RWPE1 (cell line): ENCODE results near the gene SNCAIP.
"Not testable (repeated sequence)": the region's sequence is repeated elsewhere in the genome, so short reads cannot be mapped to it uniquely, and the experiment has no call there.

Experiments
- CTCF ChIA-PET: fragments of 350-600 bp; sonication (Branson Sonifier 250); formaldehyde crosslinking; extraction: SDS; loops from one replicate; lab custom pipeline; 2021; lab: Yijun Ruan, JAX
- POLR2A ChIA-PET: fragments of 400-600 bp; formaldehyde crosslinking; extraction: SDS; loops from one replicate; lab custom pipeline; 2020; ENCODE audit warnings: antibody characterized with exemption; ENCODE audit not compliant: low non-redundant PET; lab: Yijun Ruan, JAX
- DNase-seq: peaks from one replicate; pipeline ENCODE4 v3.0.0; 2012; ENCODE audit warnings: low spot score
- H3K27ac ChIP-seq: fragments of 450-650 bp; 2 replicates; pipeline ENCODE4 v1.5.1; 2017
- TF ChIP-seq, protein P1 (sequence below): fragments of 450-650 bp; conservative IDR thresholded peaks from 2 replicates; pipeline ENCODE4 v1.5.1; 2017; ENCODE audit warnings: low read depth, mild to moderate bottlenecking

Gene SNCAIP

DNA sequence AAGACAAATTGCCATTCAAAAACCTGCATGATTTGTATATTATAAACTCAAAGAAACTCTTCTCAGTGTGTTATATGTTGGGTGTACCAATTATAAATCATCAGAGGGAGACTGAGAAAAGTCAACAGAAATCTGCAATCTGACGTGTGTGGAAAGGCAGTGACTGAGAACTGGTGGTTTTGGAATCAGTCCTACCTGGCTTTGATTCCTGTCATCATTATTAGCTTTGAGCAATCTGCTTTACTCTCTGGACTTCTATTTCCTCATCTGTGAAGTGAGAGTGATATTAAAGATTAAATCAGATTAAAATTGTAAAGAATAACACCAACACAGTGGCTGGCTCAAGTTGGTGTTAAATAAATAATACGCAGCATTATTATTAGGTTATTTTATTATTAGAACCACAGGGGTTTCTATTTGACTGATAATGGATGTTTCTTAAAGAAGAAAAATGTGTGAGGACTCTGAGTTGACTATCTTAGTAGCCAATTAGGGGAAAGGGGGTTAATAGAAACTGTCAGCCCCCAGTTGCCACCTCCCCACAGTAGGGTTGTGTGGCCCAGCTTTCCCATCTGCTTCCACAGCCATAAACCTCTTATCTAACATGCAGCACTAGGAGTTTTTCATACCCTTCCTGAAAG lies 59.6 kb downstream of the SNCAIP start:
- CTCF ChIA-PET: interaction anchor here (0.6 kb wide), 1 partner anchor 64 kb away, joined by 3 read pairs; no protein-coding TSS in a partner anchor
- TF ChIP-seq, protein P1, sequence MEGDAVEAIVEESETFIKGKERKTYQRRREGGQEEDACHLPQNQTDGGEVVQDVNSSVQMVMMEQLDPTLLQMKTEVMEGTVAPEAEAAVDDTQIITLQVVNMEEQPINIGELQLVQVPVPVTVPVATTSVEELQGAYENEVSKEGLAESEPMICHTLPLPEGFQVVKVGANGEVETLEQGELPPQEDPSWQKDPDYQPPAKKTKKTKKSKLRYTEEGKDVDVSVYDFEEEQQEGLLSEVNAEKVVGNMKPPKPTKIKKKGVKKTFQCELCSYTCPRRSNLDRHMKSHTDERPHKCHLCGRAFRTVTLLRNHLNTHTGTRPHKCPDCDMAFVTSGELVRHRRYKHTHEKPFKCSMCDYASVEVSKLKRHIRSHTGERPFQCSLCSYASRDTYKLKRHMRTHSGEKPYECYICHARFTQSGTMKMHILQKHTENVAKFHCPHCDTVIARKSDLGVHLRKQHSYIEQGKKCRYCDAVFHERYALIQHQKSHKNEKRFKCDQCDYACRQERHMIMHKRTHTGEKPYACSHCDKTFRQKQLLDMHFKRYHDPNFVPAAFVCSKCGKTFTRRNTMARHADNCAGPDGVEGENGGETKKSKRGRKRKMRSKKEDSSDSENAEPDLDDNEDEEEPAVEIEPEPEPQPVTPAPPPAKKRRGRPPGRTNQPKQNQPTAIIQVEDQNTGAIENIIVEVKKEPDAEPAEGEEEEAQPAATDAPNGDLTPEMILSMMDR: no peak
- POLR2A ChIA-PET: no interaction called here
- DNase-seq: no peak
- H3K27ac ChIP-seq: no peak overlapping the region

DNA sequence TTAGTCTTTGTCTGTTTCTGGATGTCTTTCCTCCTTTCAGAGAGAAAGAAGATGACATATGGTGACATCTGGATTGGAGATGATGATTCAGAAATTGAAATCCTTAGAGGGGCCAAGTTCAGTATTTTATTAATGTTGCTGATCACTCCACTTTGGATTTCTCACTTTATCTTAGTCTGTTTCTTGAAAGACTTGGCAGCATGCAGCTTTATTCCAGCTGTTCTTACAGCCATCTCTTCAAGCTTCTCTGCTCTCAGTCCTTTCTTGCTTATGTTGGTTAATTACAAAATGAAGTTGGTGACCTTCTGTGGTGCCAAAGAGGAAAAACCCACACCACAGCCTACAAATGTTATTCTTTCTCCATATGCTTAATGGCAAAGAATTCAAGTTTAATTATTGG lies 62.1 kb downstream of the SNCAIP start:
- H3K27ac ChIP-seq: no peak overlapping the region
- ChIA-PET POLR2A (no interaction called here), CTCF (interaction anchor here (0.7 kb wide), 1 partner anchor 724 kb away, joined by 3 read pairs; no protein-coding TSS in a partner anchor)
- TF ChIP-seq, protein P1: no peak
- no peak for DNase-seq

DNA sequence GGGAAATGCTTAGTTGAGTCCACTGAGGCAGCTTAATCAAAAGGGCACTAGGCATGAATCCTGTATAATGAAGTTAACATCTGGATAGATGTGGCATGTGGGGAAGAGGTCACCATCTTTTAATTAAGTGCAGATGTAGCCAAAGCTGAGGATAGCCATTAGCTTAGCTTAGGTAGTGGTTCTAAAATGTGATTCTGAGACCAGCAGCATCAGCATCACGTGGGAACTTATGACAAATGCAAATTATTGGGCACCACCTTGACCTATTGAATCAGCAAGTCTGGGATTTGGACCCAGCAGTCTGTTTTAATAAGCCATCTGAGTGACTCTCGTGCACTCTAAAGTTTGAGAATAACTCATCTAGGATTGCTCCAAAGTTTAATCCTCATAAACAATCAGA lies 63.8 kb downstream of the SNCAIP start:
- no peak for DNase-seq
- TF ChIP-seq, protein P1: no peak
- H3K27ac ChIP-seq: no peak overlapping the region
- ChIA-PET CTCF (no interaction called here), POLR2A (no interaction called here)

DNA sequence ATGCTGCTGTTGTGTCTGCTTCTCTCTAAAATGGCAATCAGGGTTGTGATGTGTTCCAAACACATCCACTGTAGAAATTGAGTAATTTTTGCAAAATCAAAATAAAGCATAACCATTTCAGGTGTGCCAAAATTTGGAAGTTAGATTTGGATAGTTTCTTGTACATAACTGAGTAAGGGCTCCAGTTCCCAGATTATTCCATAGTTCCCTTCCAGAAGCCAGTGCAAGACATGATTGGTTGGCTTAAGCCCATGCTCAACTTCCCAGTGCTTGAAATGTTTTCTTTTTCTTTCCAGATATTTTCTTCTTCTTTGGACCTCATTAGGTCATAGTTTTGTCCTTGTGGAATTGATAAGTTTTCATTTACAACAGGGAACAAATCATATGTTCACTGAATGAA lies 64.2 kb downstream of the SNCAIP start:
- H3K27ac ChIP-seq: no peak overlapping the region
- TF ChIP-seq, protein P1: no peak
- no peak for DNase-seq
- ChIA-PET POLR2A (no interaction called here), CTCF (no interaction called here)

DNA sequence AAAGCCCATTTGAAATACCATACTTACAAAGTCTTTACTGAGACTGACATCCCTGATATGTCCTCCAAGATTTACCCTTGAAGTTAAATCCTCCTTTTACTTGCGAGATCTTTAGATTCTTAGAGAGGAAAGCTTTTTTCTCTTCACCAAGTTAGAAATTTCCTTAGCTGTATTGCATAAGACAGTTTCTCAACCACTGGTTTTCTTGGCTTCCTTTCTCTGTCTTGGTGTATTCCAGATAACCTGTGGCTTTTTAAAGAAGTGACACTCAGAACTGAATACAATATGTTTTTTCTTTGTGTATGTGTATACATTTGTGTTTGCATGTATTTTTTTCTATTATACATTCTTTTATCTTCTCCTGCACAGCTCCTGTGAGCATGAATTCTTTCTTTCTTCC lies 65.0 kb downstream of the SNCAIP start:
- no peak for DNase-seq
- ChIA-PET CTCF (interaction anchor here (0.7 kb wide), 1 partner anchor 1700 kb away, joined by 3 read pairs; no protein-coding TSS in a partner anchor), POLR2A (no interaction called here)
- TF ChIP-seq, protein P1: no peak
- no peak overlapping the region for H3K27ac ChIP-seq

DNA sequence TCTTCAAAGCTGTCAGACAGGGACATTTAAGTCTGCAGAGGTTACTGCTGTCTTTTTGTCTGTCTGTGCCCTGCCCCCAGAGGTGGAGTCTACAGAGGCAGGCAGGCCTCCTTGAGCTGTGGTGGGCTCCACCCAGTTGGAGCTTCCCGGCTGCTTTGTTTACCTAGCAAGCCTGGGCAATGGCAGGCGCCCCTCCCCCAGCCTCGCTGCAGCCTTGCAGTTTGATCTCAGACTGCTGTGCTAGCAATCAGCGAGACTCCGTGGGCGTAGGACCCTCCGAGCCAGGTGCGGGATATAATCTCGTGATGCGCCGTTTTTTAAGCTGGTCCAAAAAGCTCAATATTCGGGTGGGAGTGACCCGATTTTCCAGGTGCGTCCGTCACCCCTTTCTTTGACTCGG lies 70.9 kb downstream of the SNCAIP start:
- H3K27ac ChIP-seq, POLR2A ChIA-PET, CTCF ChIA-PET, DNase-seq: not testable (repeated sequence)

DNA sequence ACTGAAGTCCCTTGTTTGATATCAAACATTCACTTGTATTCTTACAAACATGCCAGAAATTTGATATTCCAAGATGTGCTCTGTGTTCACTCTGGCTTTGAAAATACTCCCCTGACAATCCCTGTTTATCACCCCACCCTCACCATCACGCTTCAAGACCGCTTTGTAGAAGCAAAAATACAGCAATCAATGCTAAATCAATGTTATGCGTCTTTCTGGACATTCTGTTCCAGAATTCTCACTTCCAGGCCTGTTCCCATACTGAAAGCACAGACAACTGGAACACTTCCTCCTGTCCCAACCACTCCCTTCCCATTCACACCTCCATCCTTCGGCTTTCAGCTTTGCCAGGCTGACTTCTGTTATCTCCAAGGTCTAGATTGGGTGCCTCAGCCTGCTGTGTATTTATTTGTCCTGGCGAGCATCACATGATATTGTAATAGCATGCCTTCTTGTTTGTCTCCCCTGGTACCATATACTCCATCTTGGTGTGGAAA lies 72.8 kb downstream of the SNCAIP start:
- ChIA-PET CTCF (no interaction called here), POLR2A (no interaction called here)
- TF ChIP-seq, protein P1: no peak

More for the DNA sequence above, 72.8 kb downstream of the SNCAIP start:
- no peak for DNase-seq
- no peak overlapping the region for H3K27ac ChIP-seq
